GM23338 (cell line): Measurements from ENCODE around the gene CYP19A1. TPM values are rescaled to one million over a fixed set of nuclear protein-coding genes. Genes with fewer than 3 reads are reported as not detected.
A peak's percentile ranks its signal among the peaks of the same experiment; 100 is the strongest.

Source experiments
- ATAC-seq: fragments of 200-7000 bp; cut with Tn5 transposase; 3 replicates; pipeline ENCODE4 v1.9.1; 2020
- DNase-seq: peaks from one replicate; pipeline ENCODE4 v3.0.0-alpha.2; 2015; ENCODE audit warnings: low spot score
- H2AFZ ChIP-seq: fragments of 200-600 bp; sonication (generic); 2 replicates; pipeline ENCODE4 v1.8.0; 2016; ENCODE audit warnings: antibody characterized with exemption, mild to moderate bottlenecking, moderate library complexity
- H3F3A ChIP-seq: fragments of 200-600 bp; sonication (generic); replicated peaks from 2 replicates; pipeline ENCODE4 v1.8.0; 2017; ENCODE audit warnings: antibody characterized with exemption, mixed run types, low read depth
- H3K27ac ChIP-seq: fragments of 200-600 bp; sonication (generic); 2 replicates; pipeline ENCODE4 v1.6.1; 2016; ENCODE audit warnings: low read depth
- H3K27me3 ChIP-seq: fragments of 200-600 bp; sonication (generic); 2 replicates; pipeline ENCODE4 v1.8.0; 2016; ENCODE audit warnings: mild to moderate bottlenecking, mixed run types, moderate library complexity; ENCODE audit not compliant: insufficient read depth
- H3K36me3 ChIP-seq: fragments of 200-600 bp; sonication (generic); 2 replicates; pipeline ENCODE4 v1.8.0; 2016; ENCODE audit warnings: mild to moderate bottlenecking; ENCODE audit not compliant: insufficient read depth
- H3K4me1 ChIP-seq: fragments of 200-600 bp; sonication (generic); 2 replicates; pipeline ENCODE4 v1.8.0; 2016; ENCODE audit warnings: mild to moderate bottlenecking, moderate library complexity; ENCODE audit not compliant: insufficient read depth
- H3K4me2 ChIP-seq: fragments of 200-600 bp; sonication (generic); 2 replicates; pipeline ENCODE4 v1.7.1; 2017; ENCODE audit warnings: mixed run types
- H3K4me3 ChIP-seq: fragments of 200-600 bp; sonication (generic); 2 replicates; pipeline ENCODE4 v1.6.1; 2016; ENCODE audit warnings: mixed run types
- H3K79me2 ChIP-seq: fragments of 200-600 bp; sonication (generic); replicated peaks from 2 replicates; pipeline ENCODE4 v1.8.0; 2017; ENCODE audit warnings: mild to moderate bottlenecking; ENCODE audit not compliant: insufficient read depth
- H3K9me2 ChIP-seq: fragments of 200-600 bp; sonication (generic); 2 replicates; pipeline ENCODE4 v1.8.0; 2017; ENCODE audit not compliant: insufficient read depth
- H4K20me1 ChIP-seq: fragments of 200-600 bp; sonication (generic); replicated peaks from 2 replicates; pipeline ENCODE4 v1.8.0; 2017; ENCODE audit warnings: mild to moderate bottlenecking; ENCODE audit not compliant: insufficient read depth
- H3K27ac Mint-ChIP-seq: 2 replicates; pipeline ENCODE4 v1.8.0; 2020; ENCODE audit warnings: inconsistent platforms, mild to moderate bottlenecking, moderate library complexity, mixed read lengths
- H3K27me3 Mint-ChIP-seq: 3 replicates; pipeline ENCODE4 v1.8.0; 2022; ENCODE audit warnings: low read depth, mild to moderate bottlenecking, moderate library complexity, mixed read lengths, inconsistent platforms; ENCODE audit not compliant: insufficient read depth, poor library complexity
- H3K36me3 Mint-ChIP-seq: 3 replicates; pipeline ENCODE4 v1.8.0; 2021; ENCODE audit warnings: low read depth, mild to moderate bottlenecking, inconsistent platforms, moderate library complexity, mixed read lengths
- H3K4me1 Mint-ChIP-seq: 3 replicates; pipeline ENCODE4 v1.8.0; 2020; ENCODE audit warnings: mild to moderate bottlenecking, inconsistent platforms, mixed read lengths
- H3K4me3 Mint-ChIP-seq: 3 replicates; pipeline ENCODE4 v1.8.0; 2021; ENCODE audit warnings: moderate library complexity, mild to moderate bottlenecking, inconsistent platforms, mixed read lengths
- H3K9me3 Mint-ChIP-seq: 3 replicates; pipeline ENCODE4 v1.8.0; 2020; ENCODE audit warnings: moderate library complexity, mild to moderate bottlenecking, inconsistent platforms, mixed read lengths
- CREB1 ChIP-seq: fragments of 250-450 bp; sonication (Bioruptor Pico); IDR thresholded peaks from 2 replicates; pipeline ENCODE4 v1.5.0; 2020; ENCODE audit warnings: low read depth, mild to moderate bottlenecking, moderate library complexity
- EZH2 ChIP-seq: fragments of 200-600 bp; sonication (generic); IDR thresholded peaks from one replicate; pipeline ENCODE4 v1.8.0; 2017; ENCODE audit warnings: antibody characterized with exemption, mild to moderate bottlenecking, low read depth; ENCODE audit not compliant: unreplicated experiment
- EZH2phosphoT487 ChIP-seq: fragments of 200-600 bp; sonication (generic); IDR thresholded peaks from one replicate; pipeline ENCODE4 v1.8.1; 2018; ENCODE audit warnings: antibody characterized with exemption; ENCODE audit not compliant: unreplicated experiment
- NANOG ChIP-seq: IDR thresholded peaks from 2 replicates; pipeline ENCODE4 v1.6.1; 2016; ENCODE audit warnings: antibody characterized with exemption, borderline replicate concordance
- POLR2AphosphoS5 ChIP-seq: IDR thresholded peaks from 2 replicates; pipeline ENCODE4 v1.6.1; 2016; ENCODE audit warnings: antibody characterized with exemption, low read depth
- STAT1 ChIP-seq: IDR thresholded peaks from one replicate; pipeline ENCODE4 v1.6.1; 2016; ENCODE audit warnings: antibody characterized with exemption; ENCODE audit not compliant: unreplicated experiment
- ZNF114 ChIP-seq: fragments of 250-450 bp; sonication (Bioruptor Pico); IDR thresholded peaks from 2 replicates; pipeline ENCODE4 v1.5.0; 2020; ENCODE audit warnings: mild to moderate bottlenecking, moderate library complexity
- ZNF331 ChIP-seq: fragments of 250-450 bp; sonication (Bioruptor Pico); IDR thresholded peaks from 2 replicates; pipeline ENCODE4 v1.5.0; 2020; ENCODE audit warnings: low read depth, mild to moderate bottlenecking, moderate library complexity
- polyA plus RNA-seq: library from polyadenylated mRNA; unstranded; fragments of >200 nt; fragmentation: Nextera tagmentation; extraction: Ambion mirVana; gene quantifications from 2 replicates; pipeline ENCODE4 v1.2.1, GENCODE V29; 2016
- total RNA-seq: library from RNA; depleted of rRNA; stranded (reverse); fragments of >200 nt; shearing (Covaris generic); gene quantifications from 2 replicates; pipeline ENCODE4 v1.2.3, GENCODE V29; 2014
- TF ChIP-seq, protein P1 (sequence below): fragments of 250-450 bp; sonication (Bioruptor Pico); IDR thresholded peaks from 2 replicates; pipeline ENCODE4 v1.5.0; 2020; ENCODE audit warnings: mild to moderate bottlenecking, moderate library complexity
- TF ChIP-seq, protein P2 (sequence below): IDR thresholded peaks from 2 replicates; pipeline ENCODE4 v1.6.1; 2016; ENCODE audit warnings: antibody characterized with exemption
- TF ChIP-seq, protein P3 (sequence below): IDR thresholded peaks from one replicate; pipeline ENCODE4 v1.6.1; 2018; ENCODE audit warnings: antibody characterized with exemption; ENCODE audit not compliant: unreplicated experiment
- TF ChIP-seq, protein P4 (sequence below), 2 experiments: fragments of 200-600 bp in 1 of 2; sonication (generic) in 1 of 2; conservative IDR thresholded peaks; 2 replicates each; pipeline versions ENCODE4 v1.5.1 to v1.6.1; 2016 to 2017; ENCODE audit warnings: antibody characterized with exemption in 2 of 2, low read depth in 2 of 2, mild to moderate bottlenecking in 2 of 2, moderate library complexity in 1 of 2

CYP19A1 gene
- total and polyA plus RNA-seq, 2 experiments from 2014 or later: 0.42 TPM; not detected in 1

DNA sequence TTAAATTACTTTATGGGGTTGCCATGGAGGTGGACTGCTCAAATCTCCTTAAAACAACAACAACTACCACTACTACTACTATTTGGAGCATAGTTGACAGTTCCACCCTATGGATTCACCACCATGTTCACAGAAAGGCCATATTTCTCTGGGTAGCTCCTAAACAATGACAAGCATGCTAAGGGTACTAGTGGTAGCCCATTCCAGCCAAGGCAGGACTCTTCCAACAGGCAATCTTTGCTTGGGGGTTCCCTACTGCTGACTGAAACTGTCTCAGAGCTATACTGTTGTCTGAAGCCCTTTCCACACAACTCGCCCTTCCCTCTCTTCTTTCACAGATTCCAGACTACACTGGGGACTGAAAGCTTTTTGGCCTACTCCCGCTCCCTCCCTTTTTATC lies 68.9 kb downstream of the CYP19A1 start (continued):
- TF ChIP-seq NANOG: no peak
- TF ChIP-seq, protein P1, sequence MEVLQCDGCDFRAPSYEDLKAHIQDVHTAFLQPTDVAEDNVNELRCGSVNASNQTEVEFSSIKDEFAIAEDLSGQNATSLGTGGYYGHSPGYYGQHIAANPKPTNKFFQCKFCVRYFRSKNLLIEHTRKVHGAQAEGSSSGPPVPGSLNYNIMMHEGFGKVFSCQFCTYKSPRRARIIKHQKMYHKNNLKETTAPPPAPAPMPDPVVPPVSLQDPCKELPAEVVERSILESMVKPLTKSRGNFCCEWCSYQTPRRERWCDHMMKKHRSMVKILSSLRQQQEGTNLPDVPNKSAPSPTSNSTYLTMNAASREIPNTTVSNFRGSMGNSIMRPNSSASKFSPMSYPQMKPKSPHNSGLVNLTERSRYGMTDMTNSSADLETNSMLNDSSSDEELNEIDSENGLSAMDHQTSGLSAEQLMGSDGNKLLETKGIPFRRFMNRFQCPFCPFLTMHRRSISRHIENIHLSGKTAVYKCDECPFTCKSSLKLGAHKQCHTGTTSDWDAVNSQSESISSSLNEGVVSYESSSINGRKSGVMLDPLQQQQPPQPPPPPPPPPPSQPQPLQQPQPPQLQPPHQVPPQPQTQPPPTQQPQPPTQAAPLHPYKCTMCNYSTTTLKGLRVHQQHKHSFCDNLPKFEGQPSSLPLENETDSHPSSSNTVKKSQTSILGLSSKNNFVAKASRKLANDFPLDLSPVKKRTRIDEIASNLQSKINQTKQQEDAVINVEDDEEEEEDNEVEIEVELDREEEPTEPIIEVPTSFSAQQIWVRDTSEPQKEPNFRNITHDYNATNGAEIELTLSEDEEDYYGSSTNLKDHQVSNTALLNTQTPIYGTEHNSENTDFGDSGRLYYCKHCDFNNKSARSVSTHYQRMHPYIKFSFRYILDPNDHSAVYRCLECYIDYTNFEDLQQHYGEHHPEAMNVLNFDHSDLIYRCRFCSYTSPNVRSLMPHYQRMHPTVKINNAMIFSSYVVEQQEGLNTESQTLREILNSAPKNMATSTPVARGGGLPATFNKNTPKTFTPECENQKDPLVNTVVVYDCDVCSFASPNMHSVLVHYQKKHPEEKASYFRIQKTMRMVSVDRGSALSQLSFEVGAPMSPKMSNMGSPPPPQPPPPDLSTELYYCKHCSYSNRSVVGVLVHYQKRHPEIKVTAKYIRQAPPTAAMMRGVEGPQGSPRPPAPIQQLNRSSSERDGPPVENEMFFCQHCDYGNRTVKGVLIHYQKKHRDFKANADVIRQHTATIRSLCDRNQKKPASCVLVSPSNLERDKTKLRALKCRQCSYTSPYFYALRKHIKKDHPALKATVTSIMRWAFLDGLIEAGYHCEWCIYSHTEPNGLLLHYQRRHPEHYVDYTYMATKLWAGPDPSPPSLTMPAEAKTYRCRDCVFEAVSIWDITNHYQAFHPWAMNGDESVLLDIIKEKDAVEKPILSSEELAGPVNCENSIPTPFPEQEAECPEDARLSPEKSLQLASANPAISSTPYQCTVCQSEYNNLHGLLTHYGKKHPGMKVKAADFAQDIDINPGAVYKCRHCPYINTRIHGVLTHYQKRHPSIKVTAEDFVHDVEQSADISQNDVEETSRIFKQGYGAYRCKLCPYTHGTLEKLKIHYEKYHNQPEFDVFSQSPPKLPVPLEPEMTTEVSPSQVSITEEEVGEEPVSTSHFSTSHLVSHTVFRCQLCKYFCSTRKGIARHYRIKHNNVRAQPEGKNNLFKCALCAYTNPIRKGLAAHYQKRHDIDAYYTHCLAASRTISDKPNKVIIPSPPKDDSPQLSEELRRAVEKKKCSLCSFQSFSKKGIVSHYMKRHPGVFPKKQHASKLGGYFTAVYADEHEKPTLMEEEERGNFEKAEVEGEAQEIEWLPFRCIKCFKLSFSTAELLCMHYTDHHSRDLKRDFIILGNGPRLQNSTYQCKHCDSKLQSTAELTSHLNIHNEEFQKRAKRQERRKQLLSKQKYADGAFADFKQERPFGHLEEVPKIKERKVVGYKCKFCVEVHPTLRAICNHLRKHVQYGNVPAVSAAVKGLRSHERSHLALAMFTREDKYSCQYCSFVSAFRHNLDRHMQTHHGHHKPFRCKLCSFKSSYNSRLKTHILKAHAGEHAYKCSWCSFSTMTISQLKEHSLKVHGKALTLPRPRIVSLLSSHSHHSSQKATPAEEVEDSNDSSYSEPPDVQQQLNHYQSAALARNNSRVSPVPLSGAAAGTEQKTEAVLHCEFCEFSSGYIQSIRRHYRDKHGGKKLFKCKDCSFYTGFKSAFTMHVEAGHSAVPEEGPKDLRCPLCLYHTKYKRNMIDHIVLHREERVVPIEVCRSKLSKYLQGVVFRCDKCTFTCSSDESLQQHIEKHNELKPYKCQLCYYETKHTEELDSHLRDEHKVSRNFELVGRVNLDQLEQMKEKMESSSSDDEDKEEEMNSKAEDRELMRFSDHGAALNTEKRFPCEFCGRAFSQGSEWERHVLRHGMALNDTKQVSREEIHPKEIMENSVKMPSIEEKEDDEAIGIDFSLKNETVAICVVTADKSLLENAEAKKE: no peak
- TF ChIP-seq POLR2AphosphoS5: no peak
- no peak for TF ChIP-seq STAT1
- TF ChIP-seq EZH2: no peak
- TF ChIP-seq CREB1 (CRISPR knock-in tag): no peak

DNA sequence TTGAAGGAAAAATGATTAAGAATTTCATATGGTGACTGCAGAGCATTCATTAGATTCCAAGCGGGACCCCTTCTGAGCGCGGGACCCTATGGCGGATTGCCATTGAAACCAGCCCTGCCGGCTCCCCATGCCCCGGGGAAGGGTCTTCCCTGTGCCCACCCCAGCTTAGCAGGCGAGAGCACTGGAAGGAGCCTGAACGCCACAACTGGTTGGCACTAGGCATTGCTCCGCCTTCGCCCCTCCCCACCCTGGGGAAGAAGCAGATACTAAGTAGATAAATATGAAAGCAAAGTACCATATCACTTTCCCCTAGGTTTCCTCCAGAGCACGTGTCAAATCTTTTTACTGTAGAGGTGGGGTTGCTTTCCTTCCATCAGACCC lies 70.7 kb downstream of the CYP19A1 start:
- peaks cover 18% of the 10 kb centered on the region for H3K27me3 Mint-ChIP-seq
- DNase-seq (peak; percentile 36), ATAC-seq (peak; percentile 77)
- Histone ChIP-seq H4K20me1 (no peaks in the 10 kb centered on the region), H3F3A (no peaks in the 10 kb centered on the region), H3K4me2 (peak overlapping the region; percentile 96), H3K27ac (no peak overlapping the region), H3K4me3 (peak overlapping the region; percentile 74), H2AFZ (peak overlapping the region; percentile 98), H3K27me3 (peaks cover 39% of the 10 kb centered on the region), H3K4me1 (peaks cover 11% of the 10 kb centered on the region), H3K9me2 (0 out of 2 replicates have a peak, but pooled peaks cover 7% of the 10 kb centered on the region), H3K79me2 (no peaks in the 10 kb centered on the region), H3K36me3 (0 out of 2 replicates have a peak, but pooled peaks cover under 1% of the 10 kb centered on the region)
- no peak overlapping the region for H3K27ac Mint-ChIP-seq
- H3K4me3 Mint-ChIP-seq: peak overlapping the region; percentile 79
- peaks cover 8% of the 10 kb centered on the region; the same call in 2 of the 3 replicates for H3K4me1 Mint-ChIP-seq
- no peaks in the 10 kb centered on the region for H3K36me3 Mint-ChIP-seq
- H3K9me3 Mint-ChIP-seq: no peaks in the 10 kb centered on the region
- TF ChIP-seq NANOG: no peak
- TF ChIP-seq ZNF114: no peak
- TF ChIP-seq, protein P2, sequence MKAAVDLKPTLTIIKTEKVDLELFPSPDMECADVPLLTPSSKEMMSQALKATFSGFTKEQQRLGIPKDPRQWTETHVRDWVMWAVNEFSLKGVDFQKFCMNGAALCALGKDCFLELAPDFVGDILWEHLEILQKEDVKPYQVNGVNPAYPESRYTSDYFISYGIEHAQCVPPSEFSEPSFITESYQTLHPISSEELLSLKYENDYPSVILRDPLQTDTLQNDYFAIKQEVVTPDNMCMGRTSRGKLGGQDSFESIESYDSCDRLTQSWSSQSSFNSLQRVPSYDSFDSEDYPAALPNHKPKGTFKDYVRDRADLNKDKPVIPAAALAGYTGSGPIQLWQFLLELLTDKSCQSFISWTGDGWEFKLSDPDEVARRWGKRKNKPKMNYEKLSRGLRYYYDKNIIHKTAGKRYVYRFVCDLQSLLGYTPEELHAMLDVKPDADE: no peak
- TF ChIP-seq POLR2AphosphoS5: no peak
- TF ChIP-seq EZH2phosphoT487: no peak
- TF ChIP-seq, protein P3, sequence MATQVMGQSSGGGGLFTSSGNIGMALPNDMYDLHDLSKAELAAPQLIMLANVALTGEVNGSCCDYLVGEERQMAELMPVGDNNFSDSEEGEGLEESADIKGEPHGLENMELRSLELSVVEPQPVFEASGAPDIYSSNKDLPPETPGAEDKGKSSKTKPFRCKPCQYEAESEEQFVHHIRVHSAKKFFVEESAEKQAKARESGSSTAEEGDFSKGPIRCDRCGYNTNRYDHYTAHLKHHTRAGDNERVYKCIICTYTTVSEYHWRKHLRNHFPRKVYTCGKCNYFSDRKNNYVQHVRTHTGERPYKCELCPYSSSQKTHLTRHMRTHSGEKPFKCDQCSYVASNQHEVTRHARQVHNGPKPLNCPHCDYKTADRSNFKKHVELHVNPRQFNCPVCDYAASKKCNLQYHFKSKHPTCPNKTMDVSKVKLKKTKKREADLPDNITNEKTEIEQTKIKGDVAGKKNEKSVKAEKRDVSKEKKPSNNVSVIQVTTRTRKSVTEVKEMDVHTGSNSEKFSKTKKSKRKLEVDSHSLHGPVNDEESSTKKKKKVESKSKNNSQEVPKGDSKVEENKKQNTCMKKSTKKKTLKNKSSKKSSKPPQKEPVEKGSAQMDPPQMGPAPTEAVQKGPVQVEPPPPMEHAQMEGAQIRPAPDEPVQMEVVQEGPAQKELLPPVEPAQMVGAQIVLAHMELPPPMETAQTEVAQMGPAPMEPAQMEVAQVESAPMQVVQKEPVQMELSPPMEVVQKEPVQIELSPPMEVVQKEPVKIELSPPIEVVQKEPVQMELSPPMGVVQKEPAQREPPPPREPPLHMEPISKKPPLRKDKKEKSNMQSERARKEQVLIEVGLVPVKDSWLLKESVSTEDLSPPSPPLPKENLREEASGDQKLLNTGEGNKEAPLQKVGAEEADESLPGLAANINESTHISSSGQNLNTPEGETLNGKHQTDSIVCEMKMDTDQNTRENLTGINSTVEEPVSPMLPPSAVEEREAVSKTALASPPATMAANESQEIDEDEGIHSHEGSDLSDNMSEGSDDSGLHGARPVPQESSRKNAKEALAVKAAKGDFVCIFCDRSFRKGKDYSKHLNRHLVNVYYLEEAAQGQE: no peak
- no peak for TF ChIP-seq STAT1
- TF ChIP-seq, protein P4, sequence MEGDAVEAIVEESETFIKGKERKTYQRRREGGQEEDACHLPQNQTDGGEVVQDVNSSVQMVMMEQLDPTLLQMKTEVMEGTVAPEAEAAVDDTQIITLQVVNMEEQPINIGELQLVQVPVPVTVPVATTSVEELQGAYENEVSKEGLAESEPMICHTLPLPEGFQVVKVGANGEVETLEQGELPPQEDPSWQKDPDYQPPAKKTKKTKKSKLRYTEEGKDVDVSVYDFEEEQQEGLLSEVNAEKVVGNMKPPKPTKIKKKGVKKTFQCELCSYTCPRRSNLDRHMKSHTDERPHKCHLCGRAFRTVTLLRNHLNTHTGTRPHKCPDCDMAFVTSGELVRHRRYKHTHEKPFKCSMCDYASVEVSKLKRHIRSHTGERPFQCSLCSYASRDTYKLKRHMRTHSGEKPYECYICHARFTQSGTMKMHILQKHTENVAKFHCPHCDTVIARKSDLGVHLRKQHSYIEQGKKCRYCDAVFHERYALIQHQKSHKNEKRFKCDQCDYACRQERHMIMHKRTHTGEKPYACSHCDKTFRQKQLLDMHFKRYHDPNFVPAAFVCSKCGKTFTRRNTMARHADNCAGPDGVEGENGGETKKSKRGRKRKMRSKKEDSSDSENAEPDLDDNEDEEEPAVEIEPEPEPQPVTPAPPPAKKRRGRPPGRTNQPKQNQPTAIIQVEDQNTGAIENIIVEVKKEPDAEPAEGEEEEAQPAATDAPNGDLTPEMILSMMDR (conservative IDR thresholded peaks at IDR 0.05; ENCODE audit: low read depth in 2 of 2): no peak
- TF ChIP-seq ZNF331 (CRISPR knock-in tag): no peak
